NK-92 treated with Interleukin-12 subunit alpha and Interleukin-12 subunit beta, amount 100 ng/mL, for 24 hours (cell line): ENCODE results near the gene DGKD.

ENCODE experiments used
- DNase-seq: peaks from one replicate; lab custom pipeline; 2025; lab: John Stamatoyannopoulos, UW

Gene DGKD

DNA sequence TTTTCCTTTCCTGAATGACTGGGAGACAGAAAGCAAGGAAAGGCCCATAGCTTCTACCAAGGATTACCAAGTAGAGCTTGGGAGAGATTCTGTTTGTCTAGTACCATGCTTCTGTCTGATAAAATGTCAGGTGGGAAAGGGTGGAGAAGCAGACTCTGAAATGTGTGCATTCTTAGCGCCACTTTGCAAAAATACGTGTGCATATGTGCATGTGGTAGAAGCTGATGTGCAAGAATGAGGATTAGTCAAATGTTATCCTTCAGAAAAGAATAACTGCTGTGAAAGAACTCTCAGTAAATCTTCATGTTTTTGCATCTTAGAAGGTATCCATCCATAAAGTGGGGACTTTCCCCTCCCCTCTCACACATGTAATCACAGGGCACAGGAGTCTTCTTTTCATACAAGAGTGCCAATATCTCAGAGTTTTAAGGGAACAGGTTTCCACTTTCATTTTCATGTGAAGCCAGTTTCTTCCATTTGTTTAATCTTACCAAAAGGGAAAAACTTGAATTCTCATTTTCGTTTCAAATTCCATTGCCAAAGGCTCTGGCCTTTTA lies 15.4 kb upstream of the DGKD start:
- no peak for DNase-seq

DNA sequence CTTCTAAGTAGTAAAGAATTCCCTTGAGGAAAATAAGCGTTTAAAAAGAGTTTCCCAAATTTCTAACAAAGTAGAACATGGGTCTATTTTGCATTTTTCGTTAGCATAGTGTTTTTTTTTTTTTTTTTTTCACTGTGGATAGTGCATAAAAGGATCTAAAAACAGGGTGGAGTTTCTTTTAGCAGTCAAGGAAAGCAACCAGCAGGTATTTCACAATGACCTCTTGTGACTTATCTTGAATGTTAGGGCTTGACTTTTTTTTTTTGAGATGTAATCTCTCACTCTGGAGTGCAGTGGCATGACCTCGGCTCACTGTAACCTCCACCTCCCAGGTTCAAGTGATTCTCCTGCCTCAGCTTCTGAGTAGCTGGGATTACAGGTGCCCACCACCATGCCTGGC lies 14.9 kb upstream of the DGKD start:
- no peak for DNase-seq

DNA sequence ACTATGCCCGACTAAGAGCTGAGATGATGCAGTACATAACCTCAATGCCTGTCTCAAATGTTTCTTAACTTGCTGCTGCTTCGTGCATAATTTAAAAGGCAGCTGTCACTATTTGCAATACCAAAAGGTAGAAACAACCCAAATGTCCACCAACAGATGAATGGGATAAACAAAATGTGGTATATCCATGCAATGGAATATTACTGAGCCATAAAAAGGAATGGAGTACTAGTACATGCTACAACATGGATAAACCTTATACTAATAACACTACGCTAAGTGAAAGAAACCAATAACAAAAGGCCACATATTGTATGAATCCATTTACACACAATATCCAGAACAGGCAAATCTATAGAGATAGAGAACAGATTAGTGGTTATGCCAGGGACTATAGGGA lies 13.0 kb upstream of the DGKD start:
- no peak for DNase-seq

DNA sequence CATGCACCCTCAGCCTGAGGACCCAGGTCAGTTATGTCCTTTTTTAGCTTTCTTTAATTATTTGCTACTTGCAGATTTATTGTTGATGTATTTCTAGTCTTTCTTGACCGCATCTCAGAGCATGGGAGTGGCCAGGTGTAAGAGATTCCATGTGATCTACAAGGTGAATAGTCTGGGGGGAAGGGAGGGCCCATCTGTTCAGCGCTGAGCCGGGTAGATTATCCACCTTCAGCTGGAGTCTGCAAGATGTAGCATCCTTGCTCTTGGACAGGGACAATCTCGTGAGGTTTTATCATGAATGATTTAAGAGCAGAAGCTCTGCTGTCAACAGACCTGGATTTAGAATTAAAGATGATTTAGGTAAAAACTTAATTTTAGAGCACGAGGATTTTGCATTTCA lies 12.0 kb upstream of the DGKD start:
- DNase-seq: no peak

DNA sequence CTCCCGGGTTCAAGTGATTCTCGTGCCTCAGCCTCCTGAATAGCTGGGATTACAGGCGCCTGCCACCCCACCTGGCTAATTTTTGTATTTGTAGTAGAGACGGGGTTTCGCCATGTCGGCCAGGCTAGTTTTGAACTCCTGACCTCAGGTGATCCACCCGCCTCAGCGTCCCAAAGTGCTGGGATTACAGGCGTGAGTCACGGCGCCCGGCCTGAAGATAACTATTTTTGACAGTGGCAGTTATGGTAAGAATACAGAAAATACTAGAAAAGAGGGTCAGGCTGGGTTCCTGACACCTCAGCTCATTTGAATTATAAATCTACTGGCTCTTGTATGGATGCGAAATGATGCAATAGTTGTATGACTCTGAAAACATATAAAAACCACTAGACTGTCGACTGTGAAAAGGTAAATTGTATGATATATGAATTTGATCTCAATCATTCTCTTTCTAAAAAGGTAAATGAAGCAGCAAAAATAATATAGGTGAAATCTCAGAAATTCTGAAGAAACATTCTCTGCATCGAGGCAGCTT lies 11.1 kb upstream of the DGKD start:
- no peak for DNase-seq

DNA sequence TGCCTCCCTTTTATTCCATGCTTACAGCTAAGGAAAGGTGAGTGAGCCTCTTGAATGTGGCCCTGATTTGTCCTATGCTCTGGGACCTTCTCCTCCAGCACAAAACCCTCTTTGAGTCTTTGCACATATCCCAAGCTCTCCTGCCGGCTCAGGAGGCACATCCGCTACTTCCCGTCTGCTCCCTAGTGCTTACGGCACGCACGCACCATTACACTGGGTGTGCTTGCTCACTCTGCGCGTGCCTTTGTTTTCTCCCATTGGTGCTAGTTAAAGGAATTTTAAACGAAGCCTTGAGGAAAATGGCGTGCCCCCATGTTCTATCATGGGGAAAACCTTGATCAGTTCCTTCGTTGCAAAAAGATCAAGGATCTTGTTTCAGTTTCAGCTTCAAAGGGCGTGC lies 7.9 kb upstream of the DGKD start:
- DNase-seq: no peak

DNA sequence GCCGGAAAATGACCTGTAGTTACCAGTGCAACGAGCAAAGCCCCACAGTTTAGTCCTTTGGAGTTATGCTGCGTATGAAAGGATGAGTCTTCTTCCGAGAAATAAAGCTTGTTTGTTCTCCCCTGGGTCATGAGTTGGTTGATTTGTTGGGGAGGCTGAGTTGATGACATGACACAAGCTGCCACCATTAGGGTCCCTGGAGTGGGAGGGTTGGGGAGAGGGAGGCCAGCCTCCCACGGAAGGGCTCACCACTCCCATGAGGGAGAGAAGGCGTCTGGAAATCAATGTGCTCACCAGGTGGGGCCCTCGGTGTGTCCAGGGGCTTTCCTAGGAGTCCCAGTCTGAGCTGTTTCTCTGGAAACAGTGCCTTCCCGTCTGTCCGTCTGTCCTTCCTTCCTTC lies 7.4 kb upstream of the DGKD start:
- DNase-seq: no peak

DNA sequence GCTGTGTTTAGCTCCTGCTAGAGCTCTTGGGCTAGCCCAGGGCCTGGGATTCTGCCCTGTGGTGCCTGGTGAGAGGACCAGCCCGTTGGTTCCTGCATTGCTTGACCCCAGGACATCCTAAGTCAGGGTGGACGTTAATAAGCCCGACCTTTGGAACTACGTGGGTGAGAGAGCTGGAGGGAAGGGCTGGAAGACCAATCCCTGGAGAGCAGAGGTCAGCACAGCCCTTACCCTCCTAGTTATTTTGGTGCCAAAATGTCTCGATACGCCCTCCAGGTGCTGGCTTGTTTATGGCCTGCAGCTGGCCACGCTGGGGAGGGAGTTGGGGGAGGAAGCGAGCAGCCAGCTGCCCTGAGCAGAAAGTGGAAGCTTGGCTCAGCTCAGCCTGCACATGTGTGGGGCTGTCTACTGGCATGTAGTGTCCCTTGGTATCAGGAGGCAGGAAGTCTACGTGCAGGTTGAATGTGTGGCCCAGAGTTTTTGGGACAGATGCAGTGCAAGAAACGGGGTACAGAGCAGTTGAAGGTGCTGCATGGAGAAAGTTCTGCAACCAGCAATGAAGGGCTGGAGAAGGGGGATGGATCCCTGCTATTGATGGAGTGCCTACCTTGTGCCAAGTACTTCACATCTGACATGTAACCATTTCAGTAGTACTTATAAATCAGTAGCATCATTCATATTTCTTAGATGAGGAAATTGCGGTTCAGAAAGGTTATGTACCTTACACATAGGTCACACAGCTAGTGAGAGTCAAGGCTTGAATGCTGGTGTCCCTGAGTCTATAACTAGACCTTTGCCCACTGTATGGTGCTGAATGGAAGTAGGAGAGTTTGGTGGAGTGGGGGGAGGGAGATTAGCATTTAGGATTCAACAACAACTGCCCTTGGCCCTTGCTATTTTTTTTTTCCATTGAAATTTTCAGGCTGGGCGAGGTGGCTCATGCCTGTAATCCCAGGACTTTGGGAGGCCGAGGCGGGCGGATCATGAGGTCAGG lies 5.0 kb upstream of the DGKD start:
- DNase-seq: no peak

DNA sequence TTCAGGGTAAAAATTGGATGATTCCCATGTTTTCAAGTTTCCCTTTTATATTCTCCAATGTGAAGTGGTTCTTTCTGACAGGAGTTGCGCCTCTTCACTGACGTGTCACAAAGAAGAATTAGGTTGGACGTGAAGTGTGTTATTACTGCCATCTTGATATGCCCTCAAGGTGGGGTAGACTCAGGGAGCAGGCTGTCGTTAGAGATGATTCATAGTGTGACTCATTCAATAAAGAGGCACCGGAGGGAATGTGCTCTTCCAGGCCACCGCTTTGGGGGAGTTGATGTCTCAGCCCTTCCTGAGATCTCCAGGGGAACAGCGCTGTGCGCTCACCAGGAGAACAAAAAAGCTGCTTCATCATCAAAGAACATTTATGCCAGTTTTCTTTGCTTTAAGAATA lies 3.6 kb upstream of the DGKD start:
- no peak for DNase-seq

DNA sequence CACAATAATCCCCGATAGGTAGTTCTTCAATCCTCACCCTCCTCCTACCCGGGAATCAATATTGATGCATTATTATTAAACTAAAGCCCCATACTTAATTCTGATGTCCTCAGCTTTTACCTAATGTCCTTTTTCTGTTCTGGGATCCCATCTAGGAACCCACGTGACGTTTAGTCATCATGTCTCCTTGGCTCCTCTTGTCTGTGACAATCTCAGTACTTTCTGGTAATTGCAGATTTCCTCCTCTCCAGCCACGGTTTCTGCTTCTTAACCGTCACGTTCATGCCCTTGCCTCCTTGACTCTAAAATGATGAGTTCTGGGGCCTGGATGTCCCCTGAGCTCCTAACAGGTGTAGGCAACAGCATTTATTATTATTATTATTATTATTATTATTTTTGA lies 2.9 kb upstream of the DGKD start:
- DNase-seq: no peak

DNA sequence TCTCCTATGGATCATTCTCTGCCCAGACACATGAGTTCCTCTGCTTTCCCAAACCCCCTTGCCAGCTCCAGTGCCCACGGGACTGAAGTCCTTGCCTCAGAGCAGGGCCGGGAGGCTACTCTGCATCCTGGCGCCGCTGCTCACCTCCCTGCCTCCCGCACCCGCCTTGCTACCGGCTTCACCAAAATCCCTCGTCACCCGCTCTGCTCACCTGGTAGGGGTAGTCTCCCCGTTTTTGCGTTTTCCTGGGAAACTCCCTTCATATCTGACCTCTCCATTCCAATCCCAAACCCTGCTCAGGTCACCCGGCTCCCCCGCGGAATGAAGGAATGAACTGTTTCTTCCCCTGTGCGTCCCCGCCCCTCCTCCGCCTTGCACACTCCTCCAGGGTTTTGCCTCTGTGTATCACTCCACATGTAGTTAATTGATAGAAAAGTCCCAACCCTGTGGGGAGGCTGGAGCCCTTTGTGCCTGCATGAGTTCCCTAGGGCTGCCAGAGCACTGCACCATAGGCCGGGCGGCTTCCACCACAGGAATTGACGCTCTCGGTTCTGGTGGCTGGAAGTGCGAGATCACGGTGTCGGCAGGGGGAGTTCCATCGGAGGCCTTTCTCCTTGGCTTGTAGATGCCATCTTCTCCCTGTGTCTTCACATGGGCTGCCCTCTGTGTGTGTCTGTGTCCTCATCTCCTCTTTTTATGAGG lies 2.0 kb upstream of the DGKD start:
- no peak for DNase-seq

DNA sequence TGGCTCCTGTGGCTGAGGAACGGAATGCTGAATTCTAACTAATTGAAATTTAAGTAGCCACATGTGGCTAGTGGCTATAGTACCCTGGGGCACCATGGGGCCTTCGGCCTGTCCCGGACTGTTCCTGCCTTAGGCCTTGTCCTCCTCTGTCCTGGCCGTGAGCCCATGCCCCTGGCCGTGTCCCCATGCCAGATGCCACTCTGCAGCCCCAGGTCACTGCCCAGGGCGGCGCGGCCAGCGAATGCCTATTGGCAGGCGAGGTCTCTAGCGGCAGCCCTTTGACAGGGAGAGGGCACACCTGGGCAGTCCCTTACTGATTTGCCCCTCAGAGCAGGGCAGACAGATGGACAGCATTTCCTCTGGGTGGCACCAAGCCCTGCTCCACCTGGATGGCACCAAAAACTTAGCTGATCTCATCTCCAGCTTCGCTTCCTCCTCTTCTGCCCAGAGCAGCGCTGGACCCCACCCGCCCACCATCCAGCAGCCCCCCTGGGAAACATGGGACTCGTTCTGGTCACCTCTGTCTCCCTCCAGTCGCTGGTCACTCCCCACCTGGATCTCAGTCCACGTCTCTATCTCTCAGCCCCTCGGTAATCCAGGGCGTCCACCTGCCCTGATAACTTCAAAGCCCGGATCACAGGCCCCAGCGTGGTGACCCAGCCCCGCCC lies 1.1 kb upstream of the DGKD start:
- no peak for DNase-seq

DNA sequence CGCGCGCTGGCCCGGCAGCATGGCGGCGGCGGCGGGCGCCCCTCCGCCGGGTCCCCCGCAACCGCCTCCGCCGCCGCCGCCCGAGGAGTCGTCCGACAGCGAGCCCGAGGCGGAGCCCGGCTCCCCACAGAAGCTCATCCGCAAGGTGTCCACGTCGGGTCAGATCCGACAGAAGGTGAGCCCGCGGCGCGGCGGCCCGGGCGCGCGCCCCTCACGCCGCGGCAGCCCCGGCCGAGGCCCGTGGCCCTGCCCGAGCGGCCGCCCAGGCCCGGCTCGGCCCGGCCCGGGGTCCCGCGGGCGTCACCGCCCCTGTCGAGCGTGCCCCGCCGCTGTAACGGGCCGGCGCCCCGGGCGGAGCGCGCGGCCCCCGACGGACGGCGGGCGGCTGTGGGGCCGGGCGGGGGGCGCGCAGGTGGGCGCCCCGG lies 218 bp downstream of the DGKD start:
- no peak for DNase-seq

DNA sequence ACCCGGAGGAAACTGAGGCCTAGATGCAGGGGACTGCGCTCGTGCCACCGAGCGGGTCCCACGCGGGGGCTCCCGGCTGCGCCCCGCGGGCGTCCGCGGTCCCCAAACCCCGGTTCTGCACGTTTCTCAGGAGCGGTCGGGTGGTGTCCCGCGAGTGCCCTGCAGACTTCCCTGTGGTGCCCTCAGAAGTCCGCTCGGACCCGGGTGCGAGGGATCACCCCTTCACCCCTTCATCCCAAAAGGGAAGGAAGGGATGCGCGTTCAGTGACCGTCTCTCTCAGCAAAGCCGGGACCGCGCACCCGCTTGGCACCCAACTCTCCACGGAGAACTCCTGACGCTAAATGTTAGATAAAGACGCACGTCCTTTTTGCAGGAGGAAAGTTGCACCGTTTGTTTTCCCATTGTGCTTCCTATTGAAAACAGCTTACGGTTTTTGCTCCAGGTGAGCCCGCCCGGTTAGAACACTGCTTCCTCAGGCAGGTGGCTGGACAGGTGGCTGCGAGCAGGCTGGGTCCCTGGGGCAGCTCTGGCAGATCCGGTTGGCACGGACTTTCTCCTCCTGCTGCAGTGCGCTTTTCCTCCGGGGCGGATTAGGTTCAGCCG lies 779 bp downstream of the DGKD start:
- no peak for DNase-seq

DNA sequence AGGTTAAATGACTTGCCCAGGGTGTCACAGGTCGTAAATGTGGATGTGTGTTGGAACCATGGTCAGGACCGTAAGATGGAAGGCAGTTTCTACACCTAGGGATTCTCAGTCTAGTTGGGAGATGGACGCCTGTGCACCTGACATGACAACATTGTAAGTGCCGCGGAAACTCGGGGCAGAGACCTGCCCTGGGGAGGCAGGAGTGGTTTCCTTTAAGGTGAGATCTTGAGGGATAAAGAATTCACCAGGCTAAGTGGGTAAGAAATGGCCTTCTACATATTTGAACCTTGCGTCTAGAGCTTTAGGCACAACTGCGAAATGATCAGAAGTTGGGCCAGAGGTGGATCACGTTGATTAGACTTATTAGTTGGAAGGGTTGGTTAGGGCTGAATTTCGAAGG lies 1.6 kb downstream of the DGKD start:
- no peak for DNase-seq

DNA sequence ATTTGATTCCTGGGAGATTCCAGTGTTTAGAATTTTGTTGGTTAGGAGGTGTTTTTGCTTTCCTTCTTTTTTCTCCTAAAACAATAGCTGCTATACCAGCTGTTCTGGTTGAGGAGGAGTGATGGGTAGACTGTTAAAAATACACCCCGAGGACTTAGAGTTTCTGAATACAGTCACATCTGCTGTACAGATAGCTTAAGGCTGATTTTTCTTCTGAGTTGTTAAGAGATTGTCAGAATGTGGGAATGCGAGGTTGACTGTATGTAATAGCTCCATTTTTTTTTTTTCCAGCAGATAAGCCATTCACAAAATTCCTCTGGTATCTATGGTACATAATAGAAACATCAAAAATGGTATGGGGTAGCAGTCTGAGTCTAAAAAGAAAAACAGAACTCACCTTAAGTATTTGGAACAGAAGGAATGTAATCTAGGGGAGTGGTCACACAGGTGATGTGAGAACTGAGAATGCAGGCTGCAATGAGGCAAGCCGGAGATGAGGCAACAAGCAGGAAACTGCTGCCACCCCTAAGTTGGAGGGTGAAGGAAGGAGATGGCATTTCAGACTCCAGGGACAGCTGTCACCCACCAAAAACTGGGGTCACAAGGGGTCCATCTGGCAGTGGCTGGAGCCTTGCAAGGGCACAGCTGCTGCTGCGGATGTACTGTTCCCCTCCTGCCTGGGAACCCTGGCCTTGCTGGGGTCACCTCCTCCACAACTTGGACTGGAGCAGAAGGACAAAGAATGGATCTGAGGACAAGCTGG lies 2.4 kb downstream of the DGKD start:
- peak; percentile 21 for DNase-seq

DNA sequence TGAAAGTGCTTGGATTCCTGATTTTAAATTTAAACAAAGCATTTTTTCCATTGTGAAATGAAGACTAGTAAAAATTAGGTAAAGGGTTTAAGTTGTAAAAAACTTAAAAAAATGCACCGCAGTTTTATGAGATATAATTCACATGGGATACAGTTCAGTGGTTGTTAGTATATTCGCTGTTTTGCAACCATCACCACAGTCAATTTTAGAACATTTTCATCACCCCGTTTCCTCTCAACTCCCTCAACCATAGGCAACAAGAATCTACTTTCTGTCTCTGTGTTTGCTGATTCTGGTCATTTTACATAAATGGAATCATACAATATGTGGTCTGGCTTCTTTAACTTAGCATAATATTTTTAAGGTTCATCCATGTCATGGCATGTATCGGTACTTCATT lies 4.0 kb downstream of the DGKD start:
- DNase-seq: no peak

DNA sequence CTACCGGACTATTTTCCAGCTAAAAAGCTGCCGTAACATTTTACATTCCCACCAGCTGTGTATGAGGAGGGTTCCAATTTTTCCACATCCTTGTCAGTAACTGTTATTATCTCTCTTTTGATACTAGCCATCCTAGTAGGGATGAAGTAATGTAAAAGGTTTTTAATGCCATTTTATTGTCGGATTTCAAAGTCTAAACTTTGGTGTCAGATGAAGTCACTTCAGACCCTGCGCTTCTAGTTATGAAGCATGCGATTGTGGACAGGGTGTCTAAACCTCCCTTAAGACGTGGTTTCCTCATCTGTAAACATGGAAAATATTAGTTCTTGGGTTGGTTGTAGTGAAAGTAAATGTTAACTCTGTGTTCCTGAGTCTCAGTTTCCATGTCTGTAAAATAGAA lies 4.7 kb downstream of the DGKD start:
- no peak for DNase-seq

DNA sequence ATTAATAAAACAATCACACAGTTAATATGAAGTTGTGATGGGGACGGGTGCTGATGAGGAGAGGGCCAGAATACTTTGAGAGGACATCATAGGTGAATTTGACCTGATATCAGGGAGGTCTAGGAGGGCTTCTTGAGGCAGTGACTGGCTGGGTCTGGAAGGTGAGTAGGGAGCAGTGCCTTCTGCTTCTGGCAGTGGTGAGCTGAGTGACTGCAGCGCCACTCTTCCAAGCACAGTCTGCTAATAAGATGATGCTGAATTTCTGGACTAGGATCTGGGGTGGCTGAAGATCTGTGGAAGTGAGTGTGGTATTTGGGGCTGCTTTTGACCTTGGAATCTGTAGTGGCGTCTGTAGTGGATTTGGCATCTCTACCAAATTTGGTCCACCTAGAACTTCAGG lies 5.5 kb downstream of the DGKD start:
- no peak for DNase-seq

DNA sequence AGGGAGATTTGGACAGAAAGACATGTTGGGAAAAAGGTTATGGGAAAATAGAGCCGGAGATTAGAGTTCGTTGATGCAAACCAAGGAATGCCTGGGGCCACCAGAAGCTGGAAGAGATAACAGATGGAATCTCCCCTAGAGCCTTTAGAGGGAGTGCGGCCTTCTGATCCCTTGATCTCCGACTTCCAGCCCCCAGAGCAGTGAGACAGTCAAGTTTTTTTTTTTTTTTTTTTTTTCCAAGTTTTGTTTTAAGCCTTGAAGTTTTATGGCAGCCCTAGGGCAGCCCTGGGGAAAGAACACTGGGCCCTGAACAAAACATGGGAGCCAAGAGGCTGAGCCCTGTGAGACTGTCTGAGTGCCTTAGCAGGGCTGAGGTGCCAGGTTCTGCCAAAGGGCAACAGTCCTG lies 6.5 kb downstream of the DGKD start:
- no peak for DNase-seq

DNA sequence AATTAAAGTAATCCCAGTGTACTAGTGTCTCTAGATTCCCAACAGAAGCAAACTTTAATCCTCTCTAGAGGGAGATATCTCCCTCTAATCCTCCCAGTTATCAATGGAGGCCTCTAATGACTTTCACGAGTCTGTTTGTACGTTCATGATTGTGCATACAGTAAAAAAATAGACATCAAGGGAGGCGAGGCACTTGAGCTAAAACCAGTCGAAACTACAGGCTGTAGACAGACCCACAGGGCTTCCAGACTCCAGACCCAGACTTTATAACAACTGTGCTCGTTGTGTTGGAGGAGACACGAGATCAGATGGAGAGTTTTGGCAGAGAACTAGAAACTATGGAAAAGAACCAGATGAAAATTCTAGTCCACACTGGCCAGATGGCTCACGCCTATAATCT lies 7.0 kb downstream of the DGKD start:
- DNase-seq: no peak
